HG02973 (cell line): Measurements from ENCODE around the gene SPON1.
"Not testable (repeated sequence)": the region's sequence is repeated elsewhere in the genome, so short reads cannot be mapped to it uniquely, and the experiment has no call there.

Experiments
- ATAC-seq: cut with Tn5 transposase; IDR thresholded peaks from one replicate; pipeline ENCODE4 v1.9.1; 2021; ENCODE audit warnings: moderate library complexity; ENCODE audit not compliant: unreplicated experiment

The SPON1 gene

DNA sequence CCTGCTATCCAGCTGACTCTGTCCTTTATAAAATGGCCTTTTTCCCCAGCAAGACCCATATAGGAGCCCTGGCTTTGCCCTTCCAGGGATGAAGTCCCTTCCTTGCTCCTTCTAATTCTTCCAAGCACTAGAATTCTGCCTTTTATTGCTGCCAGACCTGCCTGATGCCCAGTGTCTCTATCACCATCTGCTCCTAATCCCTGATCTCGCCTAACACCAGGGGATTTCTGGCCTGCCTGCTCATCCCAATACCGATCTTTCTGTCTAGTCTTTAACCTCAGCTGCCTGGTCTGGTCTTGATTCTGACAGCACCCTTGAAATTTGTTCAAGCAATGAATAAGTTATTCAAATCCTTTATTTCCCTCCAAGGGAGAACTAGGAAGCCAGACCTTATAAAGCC lies 150.2 kb downstream of the SPON1 start:
- no peak for ATAC-seq

DNA sequence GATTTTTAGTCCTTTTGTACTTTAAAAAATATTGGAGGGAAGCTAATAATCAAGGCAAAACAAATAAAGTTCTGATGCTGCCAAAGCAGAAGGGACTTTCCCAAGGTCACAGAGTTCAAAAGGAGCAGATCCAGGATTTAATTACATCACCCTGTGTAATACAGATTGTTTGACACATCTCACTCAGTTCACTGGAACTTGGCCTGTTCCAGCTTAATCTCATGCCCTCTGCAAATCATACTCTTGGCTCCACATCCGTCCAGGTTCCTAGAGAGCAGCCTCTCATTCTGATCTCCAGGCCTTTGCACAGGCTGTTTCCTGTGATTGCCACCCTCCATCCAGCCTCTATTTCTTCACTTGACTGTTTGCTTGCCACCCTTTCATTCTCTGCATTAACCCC lies 151.7 kb downstream of the SPON1 start:
- no peak for ATAC-seq

DNA sequence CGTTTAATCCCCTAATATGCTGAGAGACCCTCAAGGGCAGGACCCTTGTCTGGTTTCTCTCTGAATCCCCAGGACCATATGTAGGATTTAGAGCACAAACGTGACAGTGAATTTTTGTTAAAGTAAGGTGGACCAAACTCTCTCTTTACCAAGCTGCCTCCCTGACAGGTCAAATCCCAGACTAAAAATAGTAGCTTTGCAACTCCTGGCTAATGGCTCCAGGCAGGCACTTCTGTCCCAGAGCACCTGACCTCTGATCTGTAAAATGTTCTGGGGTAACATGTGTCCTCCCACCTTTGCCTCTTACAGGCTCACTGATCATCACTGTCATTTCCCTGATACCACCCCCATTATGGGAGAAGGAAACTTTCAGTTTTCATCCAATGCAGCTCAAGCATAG lies 152.3 kb downstream of the SPON1 start:
- no peak for ATAC-seq

DNA sequence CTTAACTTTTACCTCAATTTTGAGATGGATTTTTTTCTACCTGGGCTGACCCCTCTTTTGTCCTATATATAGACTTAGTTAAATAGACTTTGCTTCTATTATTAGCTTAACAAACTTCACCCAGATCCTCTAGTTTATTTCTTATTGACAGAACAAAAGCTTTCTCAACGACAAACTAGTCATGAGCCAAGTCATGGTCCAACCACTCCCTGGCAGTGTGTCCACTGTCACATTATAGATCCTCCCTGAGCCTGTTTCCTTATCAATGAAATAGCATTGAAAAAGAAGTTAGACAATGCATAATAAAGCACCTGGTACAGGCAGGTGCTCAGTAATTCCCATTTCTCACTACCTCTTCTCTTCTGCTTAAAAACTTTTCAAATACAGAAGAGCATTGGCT lies 155.1 kb downstream of the SPON1 start:
- ATAC-seq: no peak

DNA sequence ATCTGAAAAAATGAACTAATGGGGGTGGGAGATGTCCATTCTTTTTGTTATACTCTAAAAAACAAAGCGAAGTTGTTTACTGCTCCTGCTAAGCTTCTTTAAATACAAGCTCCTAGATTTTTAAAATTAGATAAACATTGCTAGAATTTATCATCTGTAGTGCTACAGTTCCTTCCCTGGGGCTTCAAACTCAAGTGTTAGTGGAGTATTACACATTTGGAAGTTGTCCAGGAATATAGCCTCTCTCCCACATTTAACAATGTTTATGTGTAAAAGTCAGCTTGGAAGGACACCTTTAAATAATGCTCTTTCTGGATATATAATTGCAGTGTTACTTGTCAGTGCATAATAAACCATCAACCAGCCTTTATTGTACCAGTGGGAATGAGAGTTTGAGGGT lies 155.5 kb downstream of the SPON1 start:
- no peak for ATAC-seq

DNA sequence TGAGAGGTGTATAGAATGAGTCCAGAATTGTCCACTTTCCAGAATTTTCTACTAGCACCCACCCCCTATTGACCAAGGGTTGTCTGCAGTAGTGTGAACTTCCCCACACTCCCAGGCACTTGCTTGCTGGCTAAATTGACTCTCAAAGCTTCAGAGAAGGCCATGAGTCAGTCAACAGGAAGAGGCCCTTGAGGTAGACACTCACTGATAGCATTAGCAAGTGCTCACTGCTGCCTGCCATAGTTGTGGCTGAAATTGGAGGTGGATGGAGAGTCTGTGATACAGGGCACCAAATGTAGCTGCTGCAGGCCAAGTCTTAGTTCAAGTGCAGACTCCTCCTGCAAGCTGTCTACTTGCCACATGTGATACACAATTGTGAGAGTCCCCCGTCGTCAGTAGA lies 156.8 kb downstream of the SPON1 start:
- ATAC-seq: no peak

DNA sequence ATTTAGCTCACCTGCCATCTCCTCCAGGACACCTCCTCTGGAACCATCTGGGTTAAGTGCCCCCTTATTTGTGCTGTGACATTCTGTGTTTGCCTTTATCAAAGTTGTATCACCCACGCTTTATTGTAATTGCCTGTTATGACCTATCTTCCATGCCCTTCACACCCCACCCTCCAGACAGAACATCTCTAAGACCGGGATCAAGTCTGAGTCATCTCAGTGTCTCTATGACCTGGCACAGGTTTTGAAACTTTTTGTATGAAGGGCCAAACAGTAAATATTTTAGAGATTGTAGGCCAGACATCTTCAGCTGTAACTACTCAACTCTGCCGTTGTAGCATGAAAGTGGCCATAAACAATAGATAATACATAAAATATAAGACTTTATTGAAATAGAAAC lies 161.8 kb downstream of the SPON1 start:
- ATAC-seq: no peak

DNA sequence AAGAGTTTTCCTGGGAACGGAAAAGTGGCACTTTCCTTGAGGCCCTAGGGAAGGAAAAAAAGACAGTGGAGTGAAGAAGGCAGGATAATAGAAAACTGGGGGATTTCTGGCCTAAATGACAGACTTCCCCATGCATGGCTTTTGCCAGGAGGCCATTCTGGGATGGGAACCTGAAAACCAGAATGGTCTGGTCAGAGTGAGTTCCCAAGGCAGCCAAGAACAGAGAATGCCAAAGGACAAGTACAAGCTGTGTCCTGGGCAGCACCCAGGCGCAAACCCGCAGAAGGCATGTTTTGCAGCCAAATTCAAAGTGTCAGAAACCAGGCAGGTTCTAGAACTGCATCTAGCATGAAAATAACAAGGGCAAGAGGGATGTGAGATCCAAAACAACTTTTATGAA lies 162.4 kb downstream of the SPON1 start:
- ATAC-seq: no peak

DNA sequence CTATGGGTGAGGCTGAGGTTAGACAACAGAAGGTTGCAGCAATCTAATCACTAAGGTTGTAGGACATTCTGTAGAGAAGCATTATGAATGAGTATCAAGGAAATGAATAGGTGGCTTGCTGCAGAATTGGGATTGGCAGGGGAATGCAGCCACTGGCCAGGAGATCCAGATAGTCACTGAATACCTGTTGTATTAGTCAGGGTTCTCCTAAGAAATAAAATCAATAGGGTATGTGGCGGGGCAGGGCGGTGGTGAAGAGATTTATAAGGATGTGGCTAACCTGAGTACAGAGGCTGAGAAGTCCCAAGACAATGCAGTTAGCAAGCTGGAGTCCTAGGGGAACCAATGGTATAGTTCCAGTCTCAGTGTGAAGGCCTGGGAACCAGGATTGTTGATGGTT lies 163.0 kb downstream of the SPON1 start:
- no peak for ATAC-seq

DNA sequence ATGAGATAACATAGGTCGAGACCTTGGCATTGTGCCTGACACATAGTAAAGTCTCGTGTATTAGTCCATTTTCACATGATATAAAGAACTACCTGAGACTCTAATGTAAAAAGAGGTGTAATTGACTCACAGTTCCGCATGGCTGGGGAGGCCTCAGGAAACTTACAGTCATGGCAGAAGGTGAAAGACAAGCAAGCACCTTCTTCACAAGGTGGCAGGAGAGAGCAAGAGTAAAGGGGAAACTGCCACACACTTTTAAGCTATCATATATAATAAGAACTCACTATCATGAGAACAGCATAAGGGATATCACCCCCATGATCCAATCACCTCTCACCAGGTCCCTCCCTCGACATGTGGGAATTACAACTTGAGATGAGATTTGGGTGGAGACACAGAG lies 165.2 kb downstream of the SPON1 start:
- no peak for ATAC-seq

DNA sequence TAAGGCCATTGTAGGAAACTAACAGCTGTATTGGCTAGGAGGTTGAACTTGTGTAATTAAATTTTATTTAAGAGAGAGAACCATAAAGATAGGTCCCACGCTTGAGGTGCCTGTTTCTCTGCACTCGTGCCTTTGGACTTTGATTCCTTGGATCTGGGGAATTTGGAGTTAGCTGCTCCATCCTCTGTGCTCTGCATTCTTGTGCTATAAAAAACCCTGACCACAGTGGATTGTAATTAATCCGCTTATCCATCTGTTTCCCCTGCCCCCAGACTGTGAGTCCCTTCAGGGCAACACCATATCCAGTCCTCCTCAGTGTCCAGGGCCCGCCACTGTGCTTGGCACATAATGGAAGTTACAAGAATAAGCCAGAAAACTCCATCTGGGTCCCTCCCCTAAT lies 169.8 kb downstream of the SPON1 start:
- no peak for ATAC-seq

DNA sequence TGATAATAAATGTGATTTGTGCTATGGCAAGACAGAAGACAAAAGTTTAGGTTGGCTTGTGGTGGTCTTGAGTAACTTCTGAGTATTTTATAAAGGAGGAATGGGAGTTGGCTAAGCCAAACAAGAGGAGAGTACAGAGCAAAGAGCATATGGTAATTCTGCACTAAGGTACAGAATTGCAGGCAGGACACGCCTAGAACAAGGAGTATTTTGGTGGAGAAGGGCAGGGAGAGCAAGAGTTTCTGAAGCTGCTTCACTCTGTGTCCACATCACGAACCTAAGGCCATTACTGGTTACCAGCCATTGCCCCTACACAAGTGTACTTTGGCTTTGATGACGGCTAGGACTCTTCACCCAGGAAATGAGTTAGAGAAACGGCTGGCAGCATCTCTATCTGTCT lies 170.9 kb downstream of the SPON1 start:
- ATAC-seq: no peak

DNA sequence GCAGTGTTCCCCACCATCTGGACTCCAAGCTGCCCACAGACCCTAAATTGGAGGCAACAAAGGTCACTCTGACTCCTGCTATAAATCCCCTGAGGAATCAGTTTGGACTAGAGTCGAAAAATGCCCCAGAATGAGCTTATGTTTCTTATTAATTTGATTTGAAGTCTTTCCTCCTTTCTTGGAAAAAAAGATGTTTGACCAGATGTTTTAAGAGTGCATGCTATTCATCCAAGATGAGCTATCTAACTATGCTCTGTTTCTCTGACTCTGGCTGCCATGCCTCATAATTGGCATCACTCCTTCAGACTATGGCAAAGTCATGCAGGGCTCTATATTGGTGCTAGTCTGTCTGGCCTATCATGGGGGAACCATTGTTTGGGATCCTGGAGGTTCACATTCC lies 174.0 kb downstream of the SPON1 start:
- ATAC-seq: no peak

DNA sequence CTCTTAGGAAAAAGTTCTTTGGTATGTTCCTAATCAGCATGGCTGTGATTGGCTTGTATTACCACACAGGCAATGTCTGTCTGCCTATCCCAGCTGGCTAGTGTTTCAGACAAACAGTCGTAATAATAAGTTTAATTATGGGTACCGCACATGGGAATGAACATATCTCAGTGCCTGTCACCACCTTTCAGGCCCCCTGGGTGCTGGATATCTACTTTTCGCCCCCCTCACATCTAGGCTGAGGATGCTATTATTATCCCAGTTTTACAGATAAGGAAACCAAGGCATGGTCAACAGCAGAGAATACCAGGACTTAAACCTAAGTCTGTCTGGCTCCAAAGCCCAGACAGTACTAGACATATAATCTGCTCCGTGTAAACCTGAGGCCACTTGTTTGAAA lies 174.8 kb downstream of the SPON1 start:
- no peak for ATAC-seq

DNA sequence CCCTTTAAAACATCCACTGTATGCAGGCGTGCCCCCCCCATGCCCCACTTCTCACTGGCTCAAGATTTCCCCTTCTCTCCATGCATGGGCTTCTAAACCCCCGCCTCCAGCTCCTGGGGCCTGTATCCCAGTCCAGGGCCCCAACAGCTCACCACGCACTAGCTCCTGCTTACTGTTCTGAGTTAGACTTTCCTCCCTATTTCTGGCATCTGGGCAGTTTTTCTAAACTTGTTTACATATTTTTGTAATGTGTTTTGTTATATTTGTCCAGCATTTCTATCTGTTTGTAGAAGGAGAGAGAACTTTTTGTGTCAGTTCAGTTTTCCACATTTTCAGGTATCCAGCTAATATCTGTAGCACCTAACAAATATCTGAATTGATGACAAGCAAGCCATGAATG lies 178.5 kb downstream of the SPON1 start:
- no peak for ATAC-seq

DNA sequence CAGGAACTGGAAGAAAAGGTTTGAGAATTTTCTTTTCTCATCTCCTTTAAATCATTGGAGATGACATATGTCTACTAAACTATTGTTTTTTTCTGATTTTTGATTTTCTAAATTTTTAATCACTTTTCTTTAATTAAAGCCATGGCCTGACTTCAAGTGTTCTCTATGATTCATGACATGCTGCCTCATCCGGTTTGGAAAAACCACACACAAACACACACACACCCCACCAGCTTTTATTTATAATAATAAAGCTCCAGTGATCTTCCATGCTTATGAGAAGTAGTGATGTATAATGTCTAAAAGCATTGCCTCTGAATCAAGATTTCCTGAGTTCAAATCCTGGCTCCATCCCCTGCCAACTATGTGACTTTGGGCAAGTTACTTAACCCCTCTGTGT lies 179.2 kb downstream of the SPON1 start:
- no peak for ATAC-seq

DNA sequence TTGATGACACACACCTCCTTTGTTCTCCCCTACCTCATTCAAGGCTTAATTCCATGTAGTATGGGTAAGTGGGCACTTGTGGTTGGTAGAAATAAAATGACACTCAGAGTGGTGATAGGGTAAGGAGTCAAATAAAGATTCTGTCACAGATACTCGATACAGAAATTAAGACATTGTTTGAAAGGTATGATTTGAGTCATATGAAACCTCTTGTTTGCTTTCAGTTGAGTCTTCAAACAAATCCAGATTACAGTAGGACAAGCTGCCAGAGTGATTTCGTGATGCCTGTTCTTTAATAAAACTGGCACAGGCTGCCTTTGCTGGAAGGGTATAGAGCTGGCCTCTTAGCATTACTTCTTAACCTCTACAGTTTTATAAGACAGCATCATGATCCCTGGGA lies 182.4 kb downstream of the SPON1 start:
- ATAC-seq: peak; percentile 71

DNA sequence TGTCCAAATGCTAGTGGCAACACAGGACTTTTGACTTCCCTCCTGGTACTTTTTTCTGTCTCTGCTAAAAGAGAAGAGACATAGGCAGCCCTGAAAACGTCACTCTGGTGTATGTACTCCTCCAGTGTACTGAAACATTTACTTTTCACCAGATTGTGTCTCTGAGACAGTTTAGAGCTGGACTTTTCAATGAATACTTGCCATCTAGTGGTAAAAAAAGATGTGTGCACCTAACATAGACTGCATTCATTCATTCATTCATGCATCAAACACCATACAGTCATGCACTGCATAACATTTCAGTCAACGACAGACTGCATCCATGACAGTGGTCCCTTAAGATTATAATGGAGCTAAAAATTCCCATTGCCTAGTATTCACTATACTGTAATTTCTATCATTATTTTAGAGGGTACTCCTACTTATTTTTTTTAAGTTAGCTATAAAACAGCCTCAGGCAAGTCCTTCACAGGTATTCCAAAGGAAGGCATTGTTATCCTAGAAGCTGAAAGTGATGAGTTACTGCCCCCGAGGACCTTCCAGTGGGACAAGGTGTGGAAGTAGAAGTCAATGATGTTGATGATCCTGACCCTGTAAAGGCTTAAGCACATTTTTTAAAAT lies 186.2 kb downstream of the SPON1 start:
- ATAC-seq: peak; percentile 48

DNA sequence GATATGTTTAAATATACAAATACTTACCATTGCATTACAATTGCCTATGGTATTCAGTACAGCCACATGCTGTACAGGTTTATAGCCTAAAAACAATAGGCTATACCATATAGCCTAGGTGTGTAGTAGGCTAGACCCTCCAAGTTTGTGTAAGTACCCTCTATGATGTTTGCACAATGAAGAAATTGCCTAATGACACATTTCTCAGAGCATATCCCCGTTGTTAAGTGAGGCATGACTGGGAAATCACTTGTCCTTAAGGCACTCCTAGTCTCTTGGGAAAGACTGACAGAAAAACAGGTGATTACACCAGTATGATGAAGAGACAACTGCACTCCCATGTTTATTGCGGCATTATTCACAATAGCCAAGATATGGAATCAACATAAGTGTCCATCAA lies 187.2 kb downstream of the SPON1 start:
- no peak for ATAC-seq

DNA sequence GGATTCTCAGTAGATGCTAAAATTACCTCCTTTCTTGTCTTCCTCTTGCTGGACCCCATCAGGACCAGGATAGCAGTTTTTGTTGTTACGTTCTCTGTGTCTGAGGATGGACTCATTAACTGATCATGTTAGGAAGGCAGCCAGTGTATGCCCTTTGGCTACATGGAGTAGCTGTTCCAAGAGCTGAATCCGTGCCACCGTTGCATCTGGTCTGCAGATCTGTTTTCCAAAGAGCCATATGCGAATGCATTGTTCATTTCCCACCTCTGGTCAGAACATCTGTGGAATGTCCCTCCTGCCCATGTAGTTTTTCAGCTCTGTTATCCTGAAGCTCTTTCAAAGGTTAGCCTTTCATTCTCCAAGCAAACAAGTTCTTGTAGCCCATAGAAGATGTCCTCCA lies 188.4 kb downstream of the SPON1 start:
- no peak for ATAC-seq

DNA sequence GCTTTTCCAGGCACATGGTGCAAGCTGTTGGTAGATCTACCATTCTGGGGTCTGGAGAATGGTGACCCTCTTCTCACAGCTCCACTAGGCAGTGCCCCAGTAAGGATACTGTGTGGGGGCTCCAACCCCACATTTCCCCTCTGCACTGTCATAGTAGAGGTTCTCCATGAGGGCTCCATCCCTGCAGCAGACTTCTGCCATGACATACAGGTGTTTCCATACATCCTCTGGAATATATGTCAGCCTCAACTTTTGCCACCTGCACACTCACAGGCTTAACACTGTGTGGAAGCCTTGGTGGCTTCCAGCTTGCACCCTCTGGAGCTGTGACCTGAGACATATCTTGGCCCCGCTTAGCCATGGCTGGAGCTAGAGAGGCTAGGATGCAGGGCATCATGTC lies 191.6 kb downstream of the SPON1 start:
- ATAC-seq: not testable (repeated sequence)

DNA sequence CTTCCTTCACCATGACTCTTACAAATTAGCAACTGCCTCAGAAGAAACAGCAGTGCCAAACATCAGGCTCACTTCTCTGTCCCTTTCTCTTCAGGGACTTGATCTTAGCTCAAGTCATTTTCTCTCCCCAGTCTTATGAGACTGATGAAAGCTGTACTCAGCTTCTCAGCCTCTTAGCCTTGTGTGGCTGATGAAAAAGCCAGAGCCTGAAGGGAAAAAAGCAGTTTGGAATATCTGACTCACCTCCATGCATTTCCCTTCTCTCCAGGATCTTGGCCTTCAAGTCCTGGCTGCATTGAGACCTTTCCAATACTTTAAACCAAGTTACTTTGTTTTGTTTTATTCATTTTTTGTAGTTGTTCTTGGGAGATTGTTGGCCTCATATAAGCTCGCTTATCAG lies 195.9 kb downstream of the SPON1 start:
- no peak for ATAC-seq

DNA sequence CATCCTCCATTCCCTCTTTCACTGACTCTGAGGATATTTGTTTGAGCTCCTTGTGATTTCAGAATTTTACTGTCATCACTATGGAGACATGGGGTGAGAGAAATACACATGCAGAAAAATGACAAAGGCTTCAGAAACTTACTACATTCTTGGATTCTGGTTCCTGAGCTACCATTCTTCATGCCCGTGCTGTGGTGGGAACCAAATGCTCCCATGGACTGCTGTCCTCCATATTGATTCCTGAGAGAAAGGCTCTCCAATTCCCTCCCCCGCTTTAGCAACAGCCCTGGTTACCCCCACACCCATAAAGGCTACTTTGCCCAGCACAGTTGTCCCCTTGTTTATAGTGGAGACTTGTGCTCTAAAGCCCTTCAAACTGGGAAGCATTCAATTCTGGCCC lies 201.1 kb downstream of the SPON1 start:
- ATAC-seq: no peak

DNA sequence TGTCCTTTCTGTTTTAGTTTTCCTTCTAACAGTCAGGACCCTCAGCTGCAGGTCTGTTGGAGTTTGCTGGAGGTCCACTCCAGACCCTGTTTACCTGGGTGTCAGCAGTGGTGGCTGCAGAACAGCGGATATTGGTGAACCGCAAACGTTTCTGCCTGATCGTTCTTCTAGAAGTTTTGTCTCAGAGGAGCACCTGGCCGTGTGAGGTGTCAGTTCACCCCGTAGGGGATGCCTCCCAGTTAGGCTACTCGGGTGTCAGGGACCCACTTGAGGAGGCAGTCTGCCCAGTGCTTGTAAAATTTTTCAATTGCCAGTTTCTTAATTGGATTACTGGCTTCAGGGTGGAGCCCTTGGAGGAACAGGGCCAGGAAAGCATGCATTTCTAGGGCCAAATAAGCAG lies 211.2 kb downstream of the SPON1 start:
- not testable (repeated sequence) for ATAC-seq
